AG04450 (cell line): ENCODE data around the gene NCAPD3. TPM values are rescaled to one million over a fixed set of nuclear protein-coding genes. Genes with fewer than 3 reads are reported as not detected.

ENCODE experiments used
- CTCF ChIA-PET: fragments of 300-600, 350-600 bp; formaldehyde crosslinking; extraction: SDS; loops from one replicate; lab custom pipeline; 2022; ENCODE audit warnings: antibody characterized with exemption, inconsistent platforms; lab: Charles Lee
- POLR2A ChIA-PET: fragments of 350-600 bp; formaldehyde crosslinking; extraction: SDS; loops from one replicate; lab custom pipeline; 2021; ENCODE audit warnings: antibody characterized with exemption, inconsistent platforms; lab: Yijun Ruan, JAX
- DNase-seq: peaks from one replicate; pipeline ENCODE4 v3.0.0-alpha.2; 2011; ENCODE audit warnings: low read depth, low spot score
- H3K27ac ChIP-seq: one replicate; pipeline ENCODE4 v1.5.1; 2012; ENCODE audit warnings: low read depth, low read length, control low read depth
- H3K27me3 ChIP-seq: one replicate; pipeline ENCODE4 v1.6.0; 2012; ENCODE audit warnings: low read length; ENCODE audit not compliant: control insufficient read depth, insufficient read depth
- H3K4me3 ChIP-seq: 2 replicates; pipeline ENCODE4 v1.5.1; 2011; ENCODE audit warnings: mild to moderate bottlenecking, low read depth, low read length, control low read depth
- H3K9me3 ChIP-seq: 2 replicates; pipeline ENCODE4 v1.5.1; 2012; ENCODE audit warnings: low read length; ENCODE audit not compliant: control insufficient read depth, insufficient read depth
- CTCF ChIP-seq: IDR thresholded peaks from 2 replicates; pipeline ENCODE4 v1.5.1; 2011; ENCODE audit warnings: low read depth, low read length, control low read depth, inconsistent platforms
- polyA minus RNA-seq: library from RNA; depleted of rRNA, polyadenylated mRNA; stranded (reverse); fragments of >200 nt; gene quantifications from 2 replicates; pipeline ENCODE4 v1.2.3, GENCODE V29; 2011; rRNA and poly(A)+ RNA removed
- polyA plus RNA-seq: library from polyadenylated mRNA; depleted of rRNA; stranded (reverse); fragments of >200 nt; gene quantifications from 2 replicates; pipeline ENCODE4 v1.2.3, GENCODE V29; 2011; rRNA removed

Gene NCAPD3
- polyA plus RNA-seq (10.2 and 12.2 TPM in 2 replicates), polyA minus RNA-seq (18.7 and 19.2 TPM in 2 replicates)

GRCh38 chr11:134223836-134224709 lies at the start of gene NCAPD3, which contains the start of gene VPS26B:
NCAPD3 (minus strand) TSS chr11:134223967; CDS start chr11:134223926, 41 bp downstream.
VPS26B (plus strand) TSS chr11:134224671; CDS start chr11:134225123, 452 bp downstream.
- TF ChIP-seq CTCF: no peak; the same call in 1 of the 2 replicates
- Histone ChIP-seq H3K27ac (peak within 1 kb of the TSS; percentile 88), H3K27me3 (no peaks in the 10 kb centered on the region), H3K9me3 (no peaks in the 10 kb centered on the region), H3K4me3 (peak within 1 kb of the TSS; percentile 86)
- ChIA-PET POLR2A (interaction anchor here (0.6 to 2.4 kb wide), 9 partner anchors 16 to 1592 kb away, joined by 3 to 14 read pairs (median 5); partner anchors contain the start of genes ACAD8 and THYN1), CTCF (interaction anchor here (1.0 to 2.8 kb wide), 6 partner anchors 12 to 190 kb away, joined by 3 to 11 read pairs (median 6); partner anchors contain the start of genes ACAD8 and THYN1)
- peak; percentile 90 for DNase-seq

GRCh38 chr11:134273317-134273712 lies 49.5 kb upstream of the NCAPD3 start:
- no peak for TF ChIP-seq CTCF
- DNase-seq: no peak
- H3K9me3 ChIP-seq: peaks cover 2% of the 10 kb centered on the region; the same call in 1 of the 2 replicates
- peaks cover 57% of the 10 kb centered on the region for H3K27me3 ChIP-seq
- H3K27ac ChIP-seq: no peak overlapping the region
- no peak overlapping the region for H3K4me3 ChIP-seq
- CTCF ChIA-PET: interaction anchor here (0.6 to 1.8 kb wide), 2 partner anchors 12 to 36 kb away, joined by 3 to 14 read pairs; no protein-coding TSS in a partner anchor
- POLR2A ChIA-PET: interaction anchor here (1.2 kb wide), 1 partner anchor 49 kb away, joined by 3 read pairs; the partner anchor contains the start of genes NCAPD3 and VPS26B

GRCh38 chr11:134272381-134273316 lies 48.9 kb upstream of the NCAPD3 start:
- peak; percentile 39 for DNase-seq
- no peak overlapping the region for H3K4me3 ChIP-seq
- TF ChIP-seq CTCF: no peak
- POLR2A ChIA-PET: interaction anchor here (0.5 kb wide), 1 partner anchor 107 kb away, joined by 7 read pairs; no protein-coding TSS in a partner anchor
- CTCF ChIA-PET: interaction anchor here (0.6 to 1.8 kb wide), 2 partner anchors 11 to 37 kb away, joined by 3 to 14 read pairs; no protein-coding TSS in a partner anchor
- peaks cover 51% of the 10 kb centered on the region for H3K27me3 ChIP-seq
- no peak overlapping the region for H3K27ac ChIP-seq
- H3K9me3 ChIP-seq: no peaks in the 10 kb centered on the region

GRCh38 chr11:134271978-134272377 lies 48.2 kb upstream of the NCAPD3 start:
- DNase-seq: no peak
- Histone ChIP-seq H3K27ac (no peak overlapping the region), H3K9me3 (no peaks in the 10 kb centered on the region), H3K4me3 (no peak overlapping the region), H3K27me3 (peaks cover 44% of the 10 kb centered on the region)
- CTCF ChIA-PET: interaction anchor here (1.8 kb wide), 1 partner anchor 11 kb away, joined by 14 read pairs; no protein-coding TSS in a partner anchor
- POLR2A ChIA-PET: interaction anchor here (0.5 kb wide), 1 partner anchor 107 kb away, joined by 7 read pairs; no protein-coding TSS in a partner anchor
- no peak for TF ChIP-seq CTCF
